ENCODE results near the gene OTX2.

GRCh38 chr14:56846970-56847930, 37.0 kb upstream of the OTX2 start:
- TF ChIP-seq, protein P1, sequence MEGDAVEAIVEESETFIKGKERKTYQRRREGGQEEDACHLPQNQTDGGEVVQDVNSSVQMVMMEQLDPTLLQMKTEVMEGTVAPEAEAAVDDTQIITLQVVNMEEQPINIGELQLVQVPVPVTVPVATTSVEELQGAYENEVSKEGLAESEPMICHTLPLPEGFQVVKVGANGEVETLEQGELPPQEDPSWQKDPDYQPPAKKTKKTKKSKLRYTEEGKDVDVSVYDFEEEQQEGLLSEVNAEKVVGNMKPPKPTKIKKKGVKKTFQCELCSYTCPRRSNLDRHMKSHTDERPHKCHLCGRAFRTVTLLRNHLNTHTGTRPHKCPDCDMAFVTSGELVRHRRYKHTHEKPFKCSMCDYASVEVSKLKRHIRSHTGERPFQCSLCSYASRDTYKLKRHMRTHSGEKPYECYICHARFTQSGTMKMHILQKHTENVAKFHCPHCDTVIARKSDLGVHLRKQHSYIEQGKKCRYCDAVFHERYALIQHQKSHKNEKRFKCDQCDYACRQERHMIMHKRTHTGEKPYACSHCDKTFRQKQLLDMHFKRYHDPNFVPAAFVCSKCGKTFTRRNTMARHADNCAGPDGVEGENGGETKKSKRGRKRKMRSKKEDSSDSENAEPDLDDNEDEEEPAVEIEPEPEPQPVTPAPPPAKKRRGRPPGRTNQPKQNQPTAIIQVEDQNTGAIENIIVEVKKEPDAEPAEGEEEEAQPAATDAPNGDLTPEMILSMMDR (IDR thresholded peaks at IDR 0.05) = no peak
- no peak for TF ChIP-seq POLR2A (IDR thresholded peaks at IDR 0.05)
